Neuronal stem cell (in vitro differentiated cells): ENCODE data around the gene VENTX.
A peak's percentile ranks its signal among the peaks of the same experiment; 100 is the strongest.

Source experiments
- DNase-seq: peaks from one replicate; pipeline ENCODE4 v3.0.0-alpha.2; 2013; ENCODE audit warnings: low spot score
- H2AFZ ChIP-seq: one replicate; pipeline ENCODE4 v1.6.1; 2013; ENCODE audit warnings: mild to moderate bottlenecking, low read length, inconsistent platforms
- H2AK5ac ChIP-seq: 2 replicates; pipeline ENCODE4 v1.6.1; 2013; ENCODE audit warnings: low read depth, mild to moderate bottlenecking, inconsistent platforms, low read length, moderate library complexity, mixed read lengths
- H2BK120ac ChIP-seq: 2 replicates; pipeline ENCODE4 v1.6.1; 2013; ENCODE audit warnings: low read depth, mild to moderate bottlenecking, inconsistent platforms, low read length, moderate library complexity, mixed read lengths
- H2BK12ac ChIP-seq: one replicate; pipeline ENCODE4 v1.6.1; 2013; ENCODE audit warnings: low read length, inconsistent platforms
- H2BK15ac ChIP-seq: 2 replicates; pipeline ENCODE4 v1.6.1; 2013; ENCODE audit warnings: mild to moderate bottlenecking, low read length, inconsistent platforms, mixed read lengths
- H2BK5ac ChIP-seq: one replicate; pipeline ENCODE4 v1.6.1; 2013; ENCODE audit warnings: inconsistent platforms, mild to moderate bottlenecking, low read length, moderate library complexity
- H3K14ac ChIP-seq: one replicate; pipeline ENCODE4 v1.6.1; 2013; ENCODE audit warnings: low read length, inconsistent platforms
- H3K18ac ChIP-seq: 2 replicates; pipeline ENCODE4 v1.6.1; 2013; ENCODE audit warnings: low read length, inconsistent platforms
- H3K23ac ChIP-seq: 2 replicates; pipeline ENCODE4 v1.6.1; 2013; ENCODE audit warnings: low read depth, mild to moderate bottlenecking, mixed read lengths, low read length, inconsistent platforms; ENCODE audit not compliant: poor library complexity
- H3K27ac ChIP-seq: replicated peaks from 3 replicates; pipeline ENCODE4 v1.5.1; 2013; ENCODE audit warnings: low read length, inconsistent platforms
- H3K27me3 ChIP-seq, 3 experiments: 2 replicates each; pipeline ENCODE4 v1.6.1; 2013; ENCODE audit warnings: low read length in 3 of 3, mild to moderate bottlenecking in 2 of 3, inconsistent platforms in 1 of 3, low read depth in 1 of 3, mixed read lengths in 1 of 3, moderate library complexity in 1 of 3; ENCODE audit not compliant: control insufficient read depth in 3 of 3, insufficient read depth in 3 of 3
- H3K36me3 ChIP-seq, 2 donors: replicated peaks in 1 of 2; 2 replicates each; pipeline ENCODE4 v1.6.1; 2013; ENCODE audit warnings: low read length in 2 of 2; ENCODE audit not compliant: control insufficient read depth in 2 of 2, insufficient read depth in 2 of 2
- H3K4ac ChIP-seq: 2 replicates; pipeline ENCODE4 v1.6.1; 2013; ENCODE audit warnings: inconsistent platforms, mild to moderate bottlenecking, low read length, moderate library complexity
- H3K4me1 ChIP-seq, 2 donors: 1 replicate in 1 of 2; 2 replicates in 1 of 2; pipeline ENCODE4 v1.6.1; 2013; ENCODE audit warnings: low read length in 2 of 2, low read depth in 1 of 2; ENCODE audit not compliant: control insufficient read depth in 2 of 2, insufficient read depth in 1 of 2
- H3K4me2 ChIP-seq: one replicate; pipeline ENCODE4 v1.6.1; 2013; ENCODE audit warnings: mild to moderate bottlenecking, low read length, inconsistent platforms; ENCODE audit not compliant: insufficient read depth, poor library complexity, severe bottlenecking
- H3K4me3 ChIP-seq, 2 donors: 2 replicates each; pipeline ENCODE4 v1.5.1; 2013; ENCODE audit warnings: low read length in 2 of 2, mild to moderate bottlenecking in 2 of 2, inconsistent platforms in 1 of 2, moderate library complexity in 1 of 2
- H3K79me1 ChIP-seq: one replicate; pipeline ENCODE4 v1.6.1; 2013; ENCODE audit warnings: low read depth, mild to moderate bottlenecking, inconsistent platforms, low read length, moderate library complexity
- H3K9ac ChIP-seq: one replicate; pipeline ENCODE4 v1.6.1; 2013; ENCODE audit warnings: mild to moderate bottlenecking, low read depth, low read length, inconsistent platforms; ENCODE audit not compliant: poor library complexity
- H3K9me3 ChIP-seq, 2 donors: replicated peaks in 1 of 2; 2 replicates each; pipeline versions ENCODE3 to v1.6.1; 2013; ENCODE audit warnings: low read length in 2 of 2, mild to moderate bottlenecking in 2 of 2, inconsistent platforms in 1 of 2, low read depth in 1 of 2, mixed read lengths in 1 of 2, moderate library complexity in 1 of 2; ENCODE audit not compliant: control insufficient read depth in 2 of 2, insufficient read depth in 1 of 2
- H4K8ac ChIP-seq: one replicate; pipeline ENCODE4 v1.6.1; 2013; ENCODE audit warnings: low read depth, mild to moderate bottlenecking, inconsistent platforms, low read length, moderate library complexity
- H4K91ac ChIP-seq: one replicate; pipeline ENCODE4 v1.6.1; 2013; ENCODE audit warnings: low read length, low read depth, mild to moderate bottlenecking, inconsistent platforms; ENCODE audit not compliant: poor library complexity
- WGBS, 2 donors: extraction: QIAGEN DNeasy Blood & Tissue Kit; methylation state at CpG; one replicate each; pipeline ENCODE4 v1.1.7; 2013; ENCODE audit warnings: missing lambda C conversion rate in 2 of 2, mixed read lengths in 1 of 2; ENCODE audit not compliant: insufficient read length in 2 of 2, insufficient replicate concordance in 1 of 2; ENCODE audit errors: extremely low coverage in 2 of 2; 5-methylcytosine and 5-hydroxymethylcytosine counted together

VENTX gene

GRCh38 chr10:133195096-133195495 lies 42.6 kb upstream of the VENTX start:
- peaks cover 2% of the 10 kb centered on the region for H3K79me1 ChIP-seq
- no peak overlapping the region for H3K23ac ChIP-seq

GRCh38 chr10:133195611-133196010 lies 42.0 kb upstream of the VENTX start:
- Histone ChIP-seq H2AK5ac (no peak overlapping the region), H4K91ac (no peak overlapping the region), H2AFZ (no peak overlapping the region), H3K27ac (no peak overlapping the region), H3K27me3 (peaks cover 0 to 8% (median 0%) of the 10 kb centered on the region in 3 experiments), H3K4me2 (no peak overlapping the region), H3K9me3 (peaks cover 3% of the 10 kb centered on the region in 2 donors), H2BK15ac (peak overlapping the region; percentile 49), H4K8ac (no peak overlapping the region), H3K23ac (peak overlapping the region; percentile 80), H3K18ac (no peak overlapping the region), H3K36me3 (no peaks in the 10 kb centered on the region), H3K4me1 (peaks cover 0 to 2% of the 10 kb centered on the region in 2 donors), H2BK120ac (no peak overlapping the region), H3K79me1 (peaks cover 2% of the 10 kb centered on the region), H3K4ac (peak overlapping the region; percentile 53), H3K9ac (no peak overlapping the region), H2BK5ac (no peak overlapping the region), H3K14ac (peak overlapping the region; percentile 56), H2BK12ac (no peak overlapping the region), H3K4me3 (no peak overlapping the region)
- no CpG with 5 or more reads among the region's 23 CpGs for WGBS, 2 donors
- no peak for DNase-seq

More at GRCh38 chr10:133195096-133195495, 42.6 kb upstream of the VENTX start:
- no peak overlapping the region for H3K4me3 ChIP-seq
- H3K18ac ChIP-seq: no peak overlapping the region
- H3K27ac ChIP-seq: no peak overlapping the region
- no peak overlapping the region for H2AFZ ChIP-seq
- no peak overlapping the region for H2BK120ac ChIP-seq
- peaks cover 3% of the 10 kb centered on the region in 2 donors for H3K9me3 ChIP-seq
- WGBS, 2 donors: no CpG with 5 or more reads among the region's 19 CpGs
- H4K91ac ChIP-seq: no peak overlapping the region
- no peak overlapping the region for H2BK5ac ChIP-seq
- H3K4ac ChIP-seq: no peak overlapping the region
- DNase-seq: no peak
- H2AK5ac ChIP-seq: no peak overlapping the region
- H3K4me2 ChIP-seq: no peak overlapping the region
- no peak overlapping the region for H2BK15ac ChIP-seq
- H3K9ac ChIP-seq: no peak overlapping the region
- H4K8ac ChIP-seq: no peak overlapping the region
- H2BK12ac ChIP-seq: no peak overlapping the region
- no peaks in the 10 kb centered on the region for H3K36me3 ChIP-seq
- H3K4me1 ChIP-seq: peaks cover 0 to under 1% of the 10 kb centered on the region in 2 donors
- no peak overlapping the region for H3K14ac ChIP-seq
- peaks cover 0 to 8% (median 0%) of the 10 kb centered on the region in 3 experiments for H3K27me3 ChIP-seq

GRCh38 chr10:133196221-133196915 lies 41.3 kb upstream of the VENTX start:
- Histone ChIP-seq H2BK5ac (peak overlapping the region; percentile 53), H3K36me3 (no peaks in the 10 kb centered on the region), H2AFZ (peak overlapping the region; percentile 40), H3K4me2 (no peak overlapping the region), H3K23ac (peak overlapping the region; percentile 80), H3K18ac (peak overlapping the region; percentile 71), H2BK12ac (no peak overlapping the region), H3K9ac (no peak overlapping the region), H2BK15ac (no peak overlapping the region), H4K91ac (no peak overlapping the region), H2BK120ac (peak overlapping the region; percentile 81), H3K14ac (peak overlapping the region; percentile 71), H3K79me1 (peaks cover 2% of the 10 kb centered on the region), H3K4ac (no peak overlapping the region), H3K27ac (no peak overlapping the region), H3K4me3 (no peak overlapping the region), H2AK5ac (peak overlapping the region; percentile 70), H3K27me3 (peaks cover 0 to 8% (median 0%) of the 10 kb centered on the region in 3 experiments), H3K4me1 (peaks cover 0 to 2% of the 10 kb centered on the region in 2 donors), H4K8ac (no peak overlapping the region), H3K9me3 (peaks cover 3% of the 10 kb centered on the region in 2 donors)
- no peak for DNase-seq
- WGBS, 2 donors: no CpG with 5 or more reads among the region's 24 CpGs

GRCh38 chr10:133196936-133197758 lies 40.5 kb upstream of the VENTX start:
- H4K8ac ChIP-seq: no peak overlapping the region
- H3K14ac ChIP-seq: no peak overlapping the region
- H3K23ac ChIP-seq: peak overlapping the region; percentile 80
- peak overlapping the region; percentile 44 for H3K9ac ChIP-seq
- peak overlapping the region; percentile 81 for H2AK5ac ChIP-seq
- peaks cover 1 to 2% of the 10 kb centered on the region in 2 donors for H3K4me1 ChIP-seq
- no peak overlapping the region for H2BK15ac ChIP-seq
- no peak overlapping the region for H2AFZ ChIP-seq
- H4K91ac ChIP-seq: no peak overlapping the region
- no peak overlapping the region for H3K27ac ChIP-seq
- peaks cover 0 to 8% (median 0%) of the 10 kb centered on the region in 3 experiments for H3K27me3 ChIP-seq
- H3K18ac ChIP-seq: peak overlapping the region; percentile 57
- peaks cover 2% of the 10 kb centered on the region for H3K79me1 ChIP-seq
- no peak overlapping the region for H3K4ac ChIP-seq
- no peak overlapping the region for H2BK120ac ChIP-seq
- H3K36me3 ChIP-seq: no peaks in the 10 kb centered on the region
- no peak overlapping the region for H2BK12ac ChIP-seq
- H3K4me2 ChIP-seq: no peak overlapping the region
- peak overlapping the region; percentile 53 for H2BK5ac ChIP-seq
- no peak overlapping the region for H3K4me3 ChIP-seq
- no peak for DNase-seq
- no CpG with 5 or more reads among the region's 40 CpGs for WGBS, 2 donors
- H3K9me3 ChIP-seq: peaks cover 0 to 3% of the 10 kb centered on the region in 2 donors
